IMR-90 (cell line): Measurements from ENCODE around the gene GSTK1.
"Not testable (repeated sequence)": the region's sequence is repeated elsewhere in the genome, so short reads cannot be mapped to it uniquely, and the experiment has no call there.

Experiments used
- CEBPB ChIP-seq: IDR thresholded peaks from 2 replicates; pipeline ENCODE4 v1.6.1; 2012; ENCODE audit warnings: low read depth, low read length, improper control_type of control experiment
- CTCF ChIP-seq: conservative IDR thresholded peaks from 2 replicates; pipeline ENCODE4 v1.5.1; 2012; ENCODE audit warnings: mild to moderate bottlenecking, low read depth, low read length, improper control_type of control experiment
- POLR2A ChIP-seq: IDR thresholded peaks from 2 replicates; pipeline ENCODE4 v1.6.1; 2012; ENCODE audit warnings: mild to moderate bottlenecking, low read depth, low read length

GRCh38 chr7:143213478-143213877, 49.8 kb upstream of the GSTK1 start:
- TF ChIP-seq CTCF, POLR2A, CEBPB: not testable (repeated sequence)
